SKM-1 treated with dmso at 0.1 percent for 144 hours (cell line): ENCODE results near the gene EPSTI1.
A peak's percentile ranks its signal among the peaks of the same experiment; 100 is the strongest.
"Not testable (repeated sequence)": the region's sequence is repeated elsewhere in the genome, so short reads cannot be mapped to it uniquely, and the experiment has no call there.

Source experiments
- DNase-seq: peaks from one replicate; lab custom pipeline; 2025; ENCODE audit not compliant: unreplicated experiment; lab: John Stamatoyannopoulos, UW

The EPSTI1 gene

GRCh38 chr13:42895776-42896175 is 96.3 kb downstream of the EPSTI1 start:
- no peak for DNase-seq

- DNase-seq = no peak
Observed at GRCh38 chr13:42894765-42895243, 97.2 kb downstream of the EPSTI1 start.

DNA sequence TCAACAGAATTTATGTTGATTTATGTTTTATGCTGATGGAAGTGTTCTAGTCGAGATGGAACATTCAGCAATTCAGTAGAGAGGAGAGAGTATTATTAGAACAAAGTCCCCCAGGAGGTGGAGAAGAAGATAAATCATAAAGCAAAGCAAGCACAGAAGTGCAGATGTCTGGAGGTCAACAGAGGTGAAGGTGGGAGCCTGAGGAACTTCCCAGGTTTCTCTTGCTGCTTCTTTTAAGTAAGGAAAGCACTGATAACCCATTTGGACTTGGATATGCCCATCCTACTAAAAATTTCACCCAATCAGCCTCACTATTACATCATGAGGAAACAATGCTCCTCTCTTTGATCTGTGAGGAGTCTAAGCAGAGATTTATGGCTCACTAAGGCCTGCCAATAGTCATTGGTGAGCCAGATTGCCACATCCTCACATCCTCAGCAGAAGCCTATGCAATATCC is 98.8 kb downstream of the EPSTI1 start:
- DNase-seq = no peak

DNA sequence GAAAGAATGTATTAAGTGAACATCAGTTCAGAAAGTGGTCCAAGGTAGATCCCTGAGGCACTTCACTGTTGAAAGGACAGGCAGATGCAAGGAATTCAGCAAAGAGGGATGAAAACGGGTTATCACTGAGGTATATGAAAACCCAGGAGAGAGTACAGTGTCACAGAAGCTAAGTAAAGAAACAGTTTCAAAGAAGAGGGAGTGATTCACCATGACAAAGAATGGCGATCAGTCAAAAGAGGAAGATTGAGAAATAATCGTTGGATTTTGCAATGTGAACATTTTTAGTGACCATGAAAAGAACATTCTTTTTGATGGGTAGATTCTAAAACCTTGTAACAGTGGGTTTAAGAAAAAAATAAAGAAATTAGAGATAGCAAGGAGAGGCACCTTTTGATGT is 99.3 kb downstream of the EPSTI1 start:
- peak; percentile 37 for DNase-seq

DNA sequence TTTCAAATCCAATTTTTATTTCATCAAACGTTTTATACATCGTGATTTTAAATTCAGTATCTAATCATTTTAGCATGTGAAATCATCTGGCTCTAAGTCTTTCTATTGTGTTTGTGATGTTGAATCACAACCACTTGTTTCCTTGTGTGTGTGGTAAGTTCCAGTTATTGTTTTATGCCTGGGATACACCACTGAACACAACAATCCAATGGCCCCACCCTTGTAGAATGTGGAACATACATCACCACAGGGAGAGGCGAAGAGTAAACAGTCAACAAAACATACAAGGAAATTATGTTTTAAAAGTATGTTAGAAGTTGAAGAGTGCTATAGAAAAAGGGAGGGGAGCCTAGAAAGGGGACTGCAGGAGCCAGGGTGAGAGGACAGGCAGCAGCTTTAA is 100.5 kb downstream of the EPSTI1 start:
- DNase-seq = no peak

GRCh38 chr13:42885325-42885724 is 106.7 kb downstream of the EPSTI1 start:
- no peak for DNase-seq

GRCh38 chr13:42883771-42884467 is 108.1 kb downstream of the EPSTI1 start:
- DNase-seq = no peak

GRCh38 chr13:42883142-42883541 is 108.9 kb downstream of the EPSTI1 start:
- DNase-seq = no peak

GRCh38 chr13:42880056-42880605 is 111.9 kb downstream of the EPSTI1 start:
- DNase-seq = peak; percentile 8

GRCh38 chr13:42878721-42879120 is 113.3 kb downstream of the EPSTI1 start:
- DNase-seq = no peak

DNA sequence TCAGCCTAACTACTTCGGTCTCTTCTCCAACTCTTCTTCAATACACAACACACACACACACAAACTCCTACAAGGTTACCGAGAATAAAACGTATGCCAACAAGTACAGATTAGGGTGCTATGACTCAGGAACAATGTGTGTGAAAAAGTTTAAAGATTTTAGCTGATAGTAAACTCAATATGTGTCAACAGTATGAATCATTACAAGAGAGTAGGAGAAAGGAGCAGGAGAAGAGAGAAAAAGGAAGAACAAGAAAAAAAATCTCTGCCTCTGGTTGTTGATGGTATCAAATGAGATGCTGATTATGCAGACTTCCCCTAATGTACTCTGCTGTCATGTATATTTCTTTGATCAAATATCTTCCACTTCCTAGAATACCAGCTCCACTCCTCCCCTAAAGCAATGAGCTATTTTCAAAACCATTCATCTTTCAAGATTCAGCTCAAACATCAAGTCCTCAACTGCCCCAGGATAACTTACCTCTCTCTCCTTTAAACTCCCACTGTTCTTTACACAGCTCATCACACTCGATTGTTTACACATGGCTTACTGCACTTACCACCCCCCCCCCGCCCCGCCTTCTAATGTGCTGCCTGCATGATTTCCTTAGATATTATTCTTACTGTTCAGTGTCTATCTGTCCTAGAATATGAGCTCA is 115.0 kb downstream of the EPSTI1 start:
- DNase-seq = no peak

- DNase-seq = peak; percentile 45
Observed at GRCh38 chr13:42876270-42876714, 115.7 kb downstream of the EPSTI1 start.

DNA sequence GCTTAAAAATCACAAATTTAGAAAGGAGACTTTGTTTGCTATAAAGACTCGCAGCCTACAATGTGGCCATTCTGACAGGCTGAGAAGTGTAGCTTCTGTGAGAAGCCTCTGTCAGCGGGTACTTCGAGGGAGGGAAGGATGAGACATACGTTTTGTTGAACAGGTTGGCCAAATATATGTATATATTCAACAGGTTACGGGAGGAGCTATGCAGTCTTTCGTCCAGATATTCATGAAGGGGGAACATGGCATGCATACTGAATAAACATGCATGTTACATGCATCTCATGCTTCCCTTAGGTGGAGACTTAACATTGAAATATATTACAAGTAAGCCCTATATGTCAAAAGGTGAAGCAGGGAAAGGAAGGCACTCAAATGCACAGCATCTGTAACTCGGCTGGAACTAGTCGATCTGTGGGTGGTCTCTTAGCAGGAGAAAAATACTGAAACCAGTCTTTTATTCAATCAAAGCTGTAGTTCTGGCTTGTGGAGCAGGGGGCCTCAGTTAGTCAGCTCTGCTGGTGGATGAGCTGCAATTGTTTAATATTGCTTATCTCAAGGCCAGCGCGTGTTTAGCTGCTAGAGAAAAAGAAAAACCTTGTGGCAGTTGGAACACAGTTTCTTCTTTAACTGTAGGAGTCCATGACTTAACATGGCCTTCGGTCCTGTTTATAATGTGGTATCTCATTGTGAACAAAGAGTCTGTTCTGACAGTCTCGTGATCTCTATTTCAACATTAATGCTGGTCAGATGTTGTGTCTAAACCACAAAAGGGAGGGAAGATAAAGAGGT is 116.4 kb downstream of the EPSTI1 start:
- DNase-seq = no peak

DNA sequence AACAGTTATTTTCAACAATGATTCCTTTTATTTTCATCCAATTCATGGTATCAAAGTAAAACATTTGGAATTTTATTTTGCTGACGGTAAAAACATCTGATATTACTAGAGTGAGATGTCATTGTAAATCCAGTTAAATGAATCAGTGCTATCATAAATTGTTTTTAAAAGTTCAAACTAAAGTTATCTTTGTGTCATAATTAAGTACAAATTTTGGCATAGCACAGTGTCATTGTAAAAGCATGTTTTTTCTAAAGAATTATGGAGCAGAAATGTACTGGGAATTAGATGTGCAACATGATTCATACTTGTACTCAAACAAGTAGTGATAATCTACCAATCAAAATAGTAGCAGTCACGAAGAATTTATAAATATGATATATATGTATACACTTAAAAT is 117.8 kb downstream of the EPSTI1 start:
- DNase-seq = no peak

DNA sequence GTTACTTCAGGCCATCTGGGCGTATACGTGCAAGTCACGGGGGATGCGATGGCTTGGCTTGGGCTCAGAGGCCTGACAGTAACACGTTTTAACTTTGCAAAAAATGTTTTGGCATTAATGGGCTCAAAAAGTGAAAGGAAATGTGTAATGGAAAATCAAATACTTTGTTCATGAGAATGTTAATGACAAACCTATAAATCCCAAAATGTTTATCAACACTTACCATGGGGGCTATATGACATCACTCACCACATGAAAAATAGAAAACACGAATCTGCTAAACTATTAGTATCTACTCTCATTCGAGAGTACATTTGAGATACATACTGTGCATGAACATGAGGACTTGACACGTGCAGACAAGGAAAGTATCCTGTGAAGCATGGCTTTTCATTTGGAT is 119.0 kb downstream of the EPSTI1 start:
- no peak for DNase-seq

GRCh38 chr13:42867232-42867631 is 124.8 kb downstream of the EPSTI1 start:
- no peak for DNase-seq

DNA sequence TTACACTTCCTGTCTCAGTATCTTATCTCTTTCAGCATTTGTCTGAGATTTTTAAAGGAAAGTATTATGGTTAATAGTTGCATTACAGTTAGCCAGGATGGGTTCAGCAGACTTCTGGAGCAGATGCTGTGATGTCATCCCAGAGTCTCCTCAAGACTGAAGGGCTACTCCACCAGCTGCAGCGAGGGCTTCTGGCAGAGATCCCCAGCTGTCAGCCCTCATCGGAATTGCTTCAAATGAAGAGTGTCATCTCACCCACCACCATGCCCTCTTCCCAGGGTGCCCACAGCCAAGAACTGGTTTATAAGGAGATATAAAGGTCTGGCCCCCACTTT is 126.3 kb downstream of the EPSTI1 start:
- DNase-seq = no peak

DNA sequence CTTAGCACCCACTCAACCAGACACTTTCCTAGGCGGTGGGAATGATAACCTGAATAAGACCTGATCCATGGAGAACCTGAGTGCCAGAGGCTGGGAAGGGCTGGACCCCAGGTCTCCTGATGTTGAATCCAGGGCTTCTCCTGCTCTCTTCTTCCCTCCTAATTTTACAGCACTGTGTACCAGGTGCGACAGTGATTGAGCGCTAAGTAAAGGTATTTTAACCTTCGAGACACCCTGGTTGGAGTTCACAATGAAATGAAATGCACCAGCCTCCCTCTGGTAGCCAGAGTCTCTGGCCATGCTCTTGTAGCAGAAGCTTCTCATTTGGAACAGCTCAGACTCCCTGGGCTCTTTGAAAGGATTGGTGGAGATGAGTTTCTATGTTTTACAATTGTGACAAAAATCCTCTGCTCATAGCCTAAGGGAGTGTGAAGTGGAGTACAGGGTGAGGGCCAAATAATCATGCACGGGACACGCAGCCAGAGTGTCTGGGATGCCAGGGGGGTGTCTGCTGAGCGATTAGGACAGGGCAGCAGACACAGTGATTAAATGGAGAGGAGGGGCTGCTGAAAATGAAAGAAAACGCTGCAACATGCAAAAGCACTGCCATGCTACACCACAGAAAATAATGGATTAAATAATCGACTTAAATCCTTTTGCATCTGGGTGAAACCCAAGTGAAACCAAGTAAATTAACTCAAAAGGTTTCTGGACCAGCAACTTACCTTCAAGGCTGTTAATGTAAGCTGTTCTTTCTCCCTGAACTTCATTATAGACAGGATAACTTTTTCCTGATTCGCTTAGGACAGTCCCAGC is 126.9 kb downstream of the EPSTI1 start:
- DNase-seq = no peak

- not testable (repeated sequence) for DNase-seq
Observed at GRCh38 chr13:42862370-42862769, 129.7 kb downstream of the EPSTI1 start.

DNA sequence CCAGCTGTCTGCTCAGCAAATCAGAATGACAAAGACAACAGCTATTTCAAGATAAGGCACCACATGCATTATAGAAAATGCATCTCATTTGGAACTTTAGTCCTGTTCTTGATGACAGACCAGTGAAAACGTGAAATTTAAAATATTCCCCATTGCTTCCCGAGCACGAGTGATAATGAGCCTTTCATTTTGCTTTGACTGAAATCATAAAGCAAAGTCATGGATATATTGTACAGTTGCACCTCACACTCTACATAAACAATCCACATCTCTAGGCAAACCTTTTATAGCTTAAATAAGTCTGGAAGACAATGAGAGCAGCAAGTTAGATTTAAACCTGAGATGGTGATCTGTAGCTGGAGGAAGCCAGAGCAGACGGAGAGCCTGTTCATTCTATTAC is 131.6 kb downstream of the EPSTI1 start:
- DNase-seq = no peak

DNA sequence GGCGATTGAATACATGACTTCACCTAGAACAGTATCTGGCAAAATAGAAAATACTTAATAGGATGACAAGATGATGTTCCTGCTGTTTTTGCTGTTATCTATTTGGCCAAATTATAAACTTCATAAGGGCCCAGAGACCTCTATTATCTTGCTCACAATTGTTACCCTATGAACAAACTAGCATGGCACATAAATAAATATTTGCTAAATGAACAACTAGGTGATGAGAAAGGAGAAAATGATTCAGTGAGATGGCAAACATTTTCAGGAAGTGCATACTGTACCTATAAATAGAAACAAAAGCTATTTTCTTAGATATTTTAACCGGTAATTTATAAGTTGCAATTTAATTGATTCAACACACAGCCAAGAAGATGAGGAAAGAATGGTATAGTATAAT is 132.3 kb downstream of the EPSTI1 start:
- no peak for DNase-seq
